NOMO-1 treated with DMSO at 0.1 percent for 48 hours (cell line): ENCODE measurements around the gene MVD.

ENCODE experiments used
- DNase-seq: peaks from one replicate; lab custom pipeline; 2025; ENCODE audit not compliant: unreplicated experiment; lab: John Stamatoyannopoulos, UW

MVD gene

DNA sequence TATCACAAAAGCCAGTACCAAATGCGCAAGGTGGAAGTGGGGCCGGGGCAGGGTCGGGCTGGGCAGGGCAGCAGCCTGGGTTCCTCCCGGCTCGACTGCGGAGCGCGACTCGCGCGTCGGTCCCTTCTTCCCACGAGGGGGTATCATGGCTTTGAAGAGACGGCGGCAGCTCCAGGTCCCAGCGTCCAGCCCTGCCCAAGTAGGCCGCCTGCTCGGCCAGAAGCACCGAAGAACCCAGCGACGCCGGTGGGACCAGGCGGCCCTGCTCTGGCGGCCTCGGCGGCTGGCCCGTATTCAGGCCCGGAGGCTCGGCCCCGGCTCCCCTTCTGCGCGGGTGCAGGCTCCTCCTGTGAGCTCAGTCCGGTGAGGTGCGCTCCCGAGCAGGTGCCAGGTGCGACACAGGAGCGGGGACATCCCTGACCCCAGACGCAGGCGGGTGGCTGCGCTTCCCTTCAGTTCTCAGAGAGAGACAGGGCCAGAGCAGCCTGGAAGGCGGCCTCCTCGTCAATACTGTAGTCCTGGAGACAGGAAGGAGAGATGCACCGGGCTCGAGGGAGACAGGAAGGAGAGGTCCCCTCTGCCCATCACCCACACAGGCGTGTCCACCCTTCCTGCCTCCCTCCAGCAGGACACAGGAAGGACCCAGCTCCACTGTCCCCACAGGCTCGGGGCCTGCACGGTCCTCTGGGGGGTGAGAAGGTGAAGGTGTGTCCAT lies 34.4 kb upstream of the MVD start:
- DNase-seq, result no peak

DNA sequence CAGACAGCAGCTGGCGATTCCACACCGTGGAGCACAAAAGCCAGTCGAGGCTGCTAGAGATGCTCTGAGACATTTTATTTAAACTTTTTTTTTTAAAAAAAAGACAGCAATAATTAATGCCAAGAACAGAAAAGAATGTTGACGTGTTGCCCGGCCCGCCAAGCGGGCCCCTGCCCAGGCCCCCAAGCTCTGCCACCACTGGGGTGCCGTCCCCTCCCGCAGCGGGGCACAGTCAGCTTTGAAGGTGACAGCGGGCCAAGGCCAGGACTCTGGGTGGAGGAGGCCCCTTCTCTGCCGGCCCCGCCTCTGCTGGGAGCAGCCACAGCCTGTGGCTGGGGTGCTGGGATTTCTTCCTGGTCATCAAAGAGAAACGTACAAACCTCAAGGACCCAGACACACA lies 33.5 kb upstream of the MVD start:
- no peak for DNase-seq

DNA sequence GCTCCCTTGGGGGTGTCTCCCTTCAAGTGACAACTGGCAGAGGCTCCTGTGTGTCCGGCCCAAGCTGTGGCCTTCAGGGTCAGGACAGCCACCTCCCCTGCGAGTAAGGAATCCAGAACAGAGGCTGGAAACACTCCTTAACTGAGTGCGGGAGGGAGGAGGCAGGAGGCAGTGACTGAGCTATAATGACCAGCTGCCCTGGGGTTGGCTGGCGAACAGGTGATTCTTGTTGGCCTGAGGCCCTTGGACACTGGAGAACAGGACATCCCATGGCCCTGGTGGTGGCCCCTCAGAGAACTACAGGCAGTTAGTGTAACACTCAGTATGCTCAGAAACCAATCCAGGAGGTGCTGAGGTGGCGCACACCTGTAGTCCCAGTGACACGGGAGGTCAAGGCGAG lies 32.9 kb upstream of the MVD start:
- no peak for DNase-seq

DNA sequence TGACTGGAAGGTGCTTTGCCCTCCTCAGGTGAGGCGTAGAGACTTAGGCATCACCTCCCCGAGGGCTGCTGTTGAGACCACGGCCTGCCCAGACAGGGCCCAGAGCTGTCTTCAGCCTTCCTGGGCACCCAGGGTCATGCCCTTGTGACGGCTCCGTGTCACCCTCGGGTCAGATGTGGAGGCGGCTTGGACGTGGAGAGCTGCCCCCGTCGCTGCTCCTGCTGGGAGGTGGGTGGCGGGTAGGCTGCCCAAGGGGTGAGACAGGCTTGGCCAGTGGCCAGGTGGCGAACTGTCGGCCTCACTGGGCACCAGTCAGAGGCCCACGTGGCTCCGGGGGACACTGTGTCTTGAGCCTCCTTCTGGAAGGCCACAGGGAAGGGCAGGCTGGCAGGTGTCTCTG lies 32.3 kb upstream of the MVD start:
- no peak for DNase-seq

DNA sequence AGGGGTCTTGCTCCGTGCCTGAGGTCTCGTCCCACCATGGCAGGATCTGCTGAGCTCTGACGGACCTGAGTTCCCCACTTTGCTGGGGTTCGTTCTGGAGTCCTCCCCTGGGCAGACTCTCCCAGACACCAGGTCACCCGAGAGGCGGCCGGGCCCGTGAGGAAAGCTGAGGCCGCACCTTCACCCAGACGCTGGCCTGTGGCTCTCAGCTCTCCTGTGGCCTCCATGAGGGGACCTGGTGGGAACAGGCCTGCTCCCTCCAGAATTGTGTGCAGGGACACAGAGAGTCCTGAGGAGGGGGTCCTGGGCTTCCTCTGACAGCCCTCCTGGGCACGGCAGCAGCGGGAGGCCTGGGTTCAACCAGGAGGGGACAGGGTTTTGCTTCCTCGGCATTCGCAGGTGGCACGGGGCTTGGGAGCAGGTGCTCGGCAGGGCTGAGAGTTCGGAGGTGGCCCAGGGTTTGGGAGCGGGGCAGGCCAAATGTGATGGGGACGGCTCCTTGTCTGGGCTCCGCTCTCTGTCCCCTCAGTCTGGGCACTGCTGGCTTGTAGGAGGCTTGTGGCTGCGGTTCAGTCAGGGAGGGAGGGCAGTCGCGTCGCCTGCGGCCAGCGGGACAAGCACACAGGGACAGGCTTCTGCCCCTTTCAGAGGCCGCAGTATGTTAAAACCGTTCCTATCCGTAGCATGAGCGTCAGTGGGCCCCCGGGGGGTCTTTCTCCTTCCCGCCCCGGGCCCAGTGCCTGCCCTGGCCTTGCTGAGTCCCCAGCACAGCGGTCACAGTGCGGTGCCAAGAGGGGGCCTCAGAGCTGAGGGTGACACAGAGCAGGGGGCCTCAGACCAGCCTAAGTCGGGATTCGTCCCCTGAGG lies 31.6 kb upstream of the MVD start:
- DNase-seq, result no peak

DNA sequence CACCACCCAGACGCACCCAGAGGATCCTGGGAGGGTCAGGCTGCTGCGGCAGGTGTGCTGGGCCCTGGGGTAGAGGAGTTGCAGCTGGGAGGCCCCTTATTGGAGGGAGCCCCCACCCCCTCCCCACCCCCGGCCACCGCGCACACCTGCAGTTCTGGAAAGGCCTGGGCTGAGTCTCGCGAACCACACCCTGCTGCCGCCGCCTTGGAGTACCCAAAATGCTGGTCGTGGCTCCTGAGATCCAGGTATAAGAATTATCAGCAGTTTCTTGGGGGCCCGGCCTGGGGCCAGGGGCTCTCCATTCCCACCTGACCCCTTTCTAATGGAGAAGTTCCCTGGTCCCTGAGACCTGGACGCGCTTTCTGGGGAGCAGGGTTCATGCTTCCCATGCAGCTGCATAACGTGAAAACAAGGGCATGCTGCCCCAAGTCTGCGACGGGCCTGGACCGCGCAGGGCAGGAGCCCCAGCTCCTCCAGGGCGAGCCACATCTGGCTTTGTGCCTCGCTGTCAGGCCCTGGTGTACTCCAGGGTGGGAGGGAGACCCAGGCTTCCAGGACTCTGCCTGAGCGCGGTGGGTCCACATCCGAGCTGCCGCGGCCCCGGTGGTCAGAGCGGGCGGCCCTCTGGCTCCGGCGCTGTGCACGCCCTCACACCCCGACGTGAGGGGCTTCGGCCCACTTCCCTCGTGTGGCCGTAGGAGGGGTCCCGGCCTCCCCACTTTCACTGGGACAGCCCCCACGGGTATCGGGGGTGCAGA lies 30.7 kb upstream of the MVD start:
- no peak for DNase-seq

DNA sequence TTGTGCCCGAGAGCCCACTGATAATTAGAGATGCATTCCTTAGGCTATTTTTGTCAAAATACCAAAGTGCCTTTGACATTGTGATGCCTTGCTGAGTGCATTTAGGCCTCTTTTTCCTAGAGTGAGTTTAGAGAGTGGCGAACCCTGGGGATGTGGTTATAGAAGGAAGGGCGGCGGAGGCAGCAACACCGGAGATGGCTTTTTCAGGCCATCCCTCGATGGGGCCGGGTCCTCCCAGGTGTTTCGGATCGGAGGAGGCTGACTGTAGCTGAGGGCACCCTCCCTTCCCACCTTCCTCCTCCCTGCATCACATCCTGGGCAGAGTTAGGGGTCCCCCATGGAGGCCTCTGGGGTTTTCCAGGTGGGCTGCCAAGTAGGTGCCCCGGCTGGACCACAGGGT lies 30.0 kb upstream of the MVD start:
- no peak for DNase-seq

DNA sequence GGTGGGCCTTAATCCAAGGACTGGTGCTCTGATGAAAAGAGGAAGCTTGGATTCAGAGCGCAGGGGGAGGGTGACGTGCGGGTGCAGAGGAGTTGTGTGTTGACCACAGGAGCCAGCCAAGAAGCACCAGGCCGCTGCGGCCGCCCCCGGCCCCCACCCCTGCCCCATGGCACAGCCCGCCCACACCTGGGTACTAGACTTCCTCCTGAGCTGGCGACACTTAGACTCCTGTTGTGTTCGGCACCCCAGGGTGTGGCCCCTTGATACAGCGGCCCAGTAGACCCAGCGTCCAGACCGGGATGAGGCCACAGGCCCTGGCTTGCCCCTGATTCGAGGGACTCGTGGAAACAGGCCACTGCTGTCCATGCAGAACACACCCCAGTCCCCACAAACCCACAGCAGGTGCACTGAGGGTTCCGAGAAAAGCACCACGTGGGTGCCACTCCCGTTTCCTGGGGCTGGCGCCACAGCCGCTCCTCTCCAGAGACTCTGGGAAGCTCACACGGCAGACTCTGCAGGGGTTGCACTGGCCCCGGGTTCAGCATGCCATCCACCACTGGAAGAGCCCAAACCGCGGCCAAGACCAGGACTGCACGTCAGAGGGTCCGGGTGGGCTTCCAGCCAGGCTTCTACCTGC lies 29.2 kb upstream of the MVD start:
- peak; percentile 80 for DNase-seq

DNA sequence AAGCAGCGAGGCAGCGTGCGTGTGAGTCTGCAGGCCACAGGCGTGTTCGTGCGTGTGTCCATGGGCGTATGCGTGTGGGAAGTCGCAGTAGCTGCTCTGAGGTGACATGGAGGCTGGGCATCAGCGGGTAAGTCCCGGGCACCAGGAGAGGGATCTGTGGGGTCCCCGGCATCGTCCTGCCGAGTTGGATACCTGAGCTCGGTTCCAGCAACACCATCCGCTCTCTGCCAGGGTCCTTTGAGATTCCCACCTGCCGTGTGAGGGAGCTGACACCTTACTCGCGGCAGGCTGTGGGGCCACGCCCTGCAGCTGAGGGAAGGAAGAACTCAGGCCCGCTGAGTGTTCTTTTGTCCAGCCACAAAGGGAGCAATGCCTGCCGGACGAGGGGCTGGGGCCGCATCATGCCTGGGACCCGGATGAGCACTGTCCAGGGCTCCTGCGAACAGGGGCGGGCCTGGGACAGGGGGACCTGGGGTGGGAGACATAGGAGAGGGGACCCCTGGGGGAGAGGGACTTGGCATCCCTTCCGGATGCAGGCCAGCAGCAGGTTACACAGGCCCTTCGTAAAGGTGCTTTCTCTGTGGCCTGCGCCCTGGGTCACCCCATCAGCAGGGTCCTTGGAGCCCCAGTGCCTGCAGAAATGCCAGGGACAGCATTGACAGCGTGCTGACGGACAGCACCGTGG lies 28.4 kb upstream of the MVD start:
- DNase-seq, result no peak

DNA sequence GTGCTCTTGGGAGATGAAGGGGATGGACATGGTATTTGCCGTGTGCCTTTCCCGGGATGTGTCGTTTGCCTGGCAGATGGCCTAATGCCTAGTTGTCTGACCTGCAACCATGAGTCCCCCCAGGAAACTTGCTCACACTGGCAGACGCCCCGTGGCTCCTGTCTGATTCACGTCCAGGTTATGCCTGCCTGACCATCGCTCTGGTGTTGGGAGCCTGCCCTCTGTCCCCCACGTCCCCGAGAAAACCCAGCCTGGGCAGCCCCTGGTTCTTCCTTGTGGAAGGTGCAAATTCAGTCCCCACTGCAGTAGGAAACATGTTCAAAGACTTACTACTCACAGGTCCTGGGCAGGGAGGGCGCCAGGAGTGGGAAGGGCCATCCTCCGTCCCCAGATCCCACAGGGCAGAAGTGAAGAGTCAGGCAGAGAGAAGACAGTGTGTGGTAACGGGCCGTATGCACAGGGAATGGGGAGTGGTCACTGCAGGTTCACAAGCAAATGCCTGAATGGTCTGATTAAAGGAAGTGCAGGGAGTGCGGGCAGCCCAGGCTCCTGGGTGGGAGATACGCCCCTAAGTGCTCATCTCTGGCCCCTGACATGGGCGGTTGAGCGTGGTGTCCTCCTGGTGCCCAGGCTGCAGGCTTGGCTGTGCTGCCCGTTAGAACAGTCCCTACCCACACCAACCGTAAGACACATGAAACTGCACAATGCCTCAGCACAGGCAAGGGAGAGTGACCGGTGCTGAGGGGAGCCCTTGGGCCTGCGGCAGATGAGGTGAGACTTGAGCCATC lies 27.6 kb upstream of the MVD start:
- no peak for DNase-seq

DNA sequence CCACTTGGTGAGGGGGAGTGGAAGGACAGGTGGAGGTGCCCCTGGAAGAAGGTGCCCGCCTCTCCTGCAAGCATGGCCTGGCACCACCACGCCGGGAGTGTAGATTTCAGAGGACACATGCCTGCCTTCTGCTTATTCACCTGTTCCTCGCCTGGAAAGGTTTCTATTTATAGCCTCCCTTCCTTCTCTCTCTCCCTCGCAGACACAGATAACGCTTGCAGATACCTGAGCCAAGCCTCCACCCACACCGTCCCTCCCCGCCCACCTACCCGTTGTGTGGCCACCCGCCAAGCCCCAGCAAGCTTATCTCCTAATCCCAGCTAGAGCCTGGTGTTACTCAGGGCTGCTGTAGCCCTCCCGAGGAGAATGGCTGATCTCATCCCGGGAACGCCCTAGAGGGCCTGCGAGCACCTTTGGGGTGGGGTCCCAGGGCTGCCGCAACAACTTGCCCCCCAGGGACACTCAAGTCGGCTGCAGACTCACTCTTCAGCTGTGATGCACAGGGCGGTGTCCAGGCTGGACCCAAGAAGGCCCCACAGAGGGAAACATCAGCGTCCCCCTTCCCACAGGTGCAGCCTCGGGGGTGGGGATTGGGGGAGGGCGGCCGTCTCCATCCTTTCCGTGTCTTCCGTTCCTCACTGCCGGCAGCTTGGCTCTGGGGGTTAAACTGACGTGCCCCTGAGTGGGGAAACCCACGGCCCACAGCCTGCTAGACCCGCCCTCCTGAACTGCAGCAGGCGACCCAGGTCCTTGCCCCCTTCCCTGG lies 25.3 kb upstream of the MVD start:
- DNase-seq, result no peak

DNA sequence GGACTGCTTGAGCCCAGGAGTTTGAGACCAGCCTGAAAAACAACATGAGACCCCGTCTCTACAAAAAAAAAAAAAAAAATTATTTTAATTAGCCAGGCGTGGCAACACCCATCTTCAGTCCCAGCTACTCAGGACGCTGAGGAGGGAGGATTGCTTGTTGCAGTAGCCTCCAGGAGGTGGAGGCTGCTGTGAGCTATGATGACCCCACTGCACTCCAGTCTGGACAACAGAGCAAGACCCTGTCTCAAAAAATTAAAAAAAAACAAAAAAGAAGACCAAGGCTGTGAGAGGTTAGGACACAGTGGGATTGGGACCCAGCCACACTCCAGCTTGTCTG lies 24.8 kb upstream of the MVD start:
- no peak for DNase-seq

DNA sequence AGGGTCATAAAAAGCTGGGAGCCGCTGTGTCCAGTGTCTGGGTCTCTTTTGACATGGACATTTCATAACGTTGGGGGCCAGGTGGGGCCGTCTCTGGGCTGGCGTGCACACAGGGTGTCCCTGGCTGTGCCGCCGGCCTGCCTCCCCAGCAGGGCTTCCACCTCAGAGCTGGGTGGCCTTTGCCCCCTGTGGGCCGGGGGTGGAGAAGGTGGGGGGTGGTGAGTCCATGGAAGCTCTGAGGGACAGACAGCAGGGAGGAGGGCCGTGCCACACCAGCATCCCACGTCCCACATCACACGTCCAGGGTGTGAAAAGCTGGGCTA lies 24.3 kb upstream of the MVD start:
- no peak for DNase-seq

DNA sequence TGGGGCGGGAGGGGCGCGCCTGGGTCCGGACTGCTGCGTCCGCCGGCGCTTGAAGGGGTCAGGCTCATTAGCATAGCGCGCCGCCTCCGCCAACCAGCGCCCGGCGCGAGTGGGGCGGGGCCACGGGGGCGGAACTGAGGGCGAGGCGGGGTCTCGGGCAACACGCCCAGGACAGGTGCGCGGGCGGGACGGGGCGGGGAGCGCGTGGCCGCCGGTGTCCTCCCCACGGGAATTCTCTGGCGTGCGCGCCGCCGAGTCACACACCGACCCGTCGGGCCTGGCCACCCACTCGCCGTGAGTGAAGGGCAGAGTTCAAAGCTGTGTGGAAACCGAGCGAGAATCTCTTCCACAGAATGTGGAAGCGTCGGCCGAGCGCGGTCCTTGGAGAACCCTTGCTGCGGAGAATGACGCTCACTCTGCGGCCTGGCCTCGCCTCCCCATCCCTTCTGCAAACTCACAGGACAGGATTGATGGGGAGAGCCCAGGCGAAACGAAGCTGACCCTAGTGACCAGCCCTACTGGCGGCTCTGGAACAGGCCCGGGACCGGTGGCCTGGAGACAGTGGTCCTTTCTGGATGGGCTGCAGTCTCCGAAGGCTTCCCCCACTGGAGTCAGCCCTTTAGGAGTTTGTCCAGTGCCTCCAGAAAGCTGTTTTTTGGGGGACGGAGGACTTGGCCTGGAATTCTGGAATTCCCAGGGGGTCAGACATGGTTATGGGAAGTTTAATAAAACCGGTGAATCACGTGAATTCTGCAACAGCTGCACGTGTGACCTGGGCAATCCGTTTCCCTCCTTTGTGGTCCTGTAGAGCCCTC lies 23.8 kb upstream of the MVD start, which contains the start of gene SNAI3:
Gene SNAI3, minus strand, starts transcription at position 69 of the 815 bp plus-strand sequence. CDS start 101 bp downstream, outside the sequence.
- DNase-seq, result peak; percentile 73

DNA sequence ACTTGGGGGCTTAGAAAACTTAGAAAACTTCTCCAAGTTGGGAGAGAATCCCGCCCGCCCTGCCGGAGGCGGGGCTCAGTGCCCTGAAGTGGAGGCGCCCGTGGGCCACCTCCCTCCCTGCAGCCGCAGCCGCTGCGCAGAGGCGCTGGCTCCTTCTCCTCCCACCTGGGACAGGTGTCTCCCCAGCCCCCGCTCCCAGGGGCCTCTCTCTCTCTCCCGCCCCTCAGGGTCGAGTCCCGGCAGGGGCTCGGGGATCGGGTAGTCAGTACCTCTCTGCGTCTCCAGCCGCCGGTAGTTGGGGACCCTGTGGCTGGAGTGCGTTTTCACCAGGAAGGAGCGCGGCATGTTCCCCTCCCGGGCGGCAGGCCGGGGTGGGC lies 23.2 kb upstream of the MVD start:
- DNase-seq, result no peak

DNA sequence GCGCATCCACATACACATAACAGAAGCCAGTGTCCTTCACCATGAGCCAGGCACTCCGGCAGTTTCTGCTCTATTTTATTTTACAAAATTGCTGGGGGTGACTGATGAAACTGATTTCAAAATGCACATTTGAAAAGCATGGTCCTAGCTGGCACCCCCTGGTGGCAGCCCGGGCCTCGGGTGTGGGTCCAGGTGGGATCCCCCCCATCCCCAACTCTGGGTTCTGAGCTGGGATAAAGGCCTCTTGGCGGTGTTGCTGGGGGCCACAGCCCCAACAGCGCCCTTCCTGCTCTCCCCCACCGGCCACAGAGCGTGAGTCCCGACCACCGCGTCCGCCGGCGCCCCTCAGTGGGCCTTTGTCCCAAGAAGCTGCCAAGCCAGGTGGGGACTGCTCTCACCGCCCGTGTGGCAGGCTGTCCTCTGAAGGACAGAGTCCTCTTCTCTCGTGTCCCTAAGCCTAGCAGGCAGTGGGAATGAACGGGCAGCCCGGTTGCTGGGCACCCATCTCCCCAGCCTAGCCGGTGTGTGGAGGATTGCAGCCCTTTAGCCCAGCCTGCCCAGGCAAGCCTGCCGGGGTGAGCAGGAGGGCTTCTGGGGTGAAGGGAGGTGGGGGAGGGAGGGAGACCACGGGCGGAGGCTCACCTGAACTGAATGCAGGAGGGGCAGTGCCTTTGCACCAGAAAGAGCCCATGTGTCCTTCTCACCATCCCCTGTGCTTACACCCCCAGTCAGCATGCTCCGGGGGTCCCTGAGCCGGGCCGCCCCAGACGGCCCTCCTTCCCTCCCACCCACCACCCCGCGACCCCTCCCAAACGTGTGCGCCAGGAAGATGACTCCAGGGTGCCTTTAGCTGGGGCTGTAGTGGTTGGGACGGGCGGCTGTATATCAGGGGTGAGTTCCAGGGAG lies 22.5 kb upstream of the MVD start:
- peak; percentile 79 for DNase-seq

DNA sequence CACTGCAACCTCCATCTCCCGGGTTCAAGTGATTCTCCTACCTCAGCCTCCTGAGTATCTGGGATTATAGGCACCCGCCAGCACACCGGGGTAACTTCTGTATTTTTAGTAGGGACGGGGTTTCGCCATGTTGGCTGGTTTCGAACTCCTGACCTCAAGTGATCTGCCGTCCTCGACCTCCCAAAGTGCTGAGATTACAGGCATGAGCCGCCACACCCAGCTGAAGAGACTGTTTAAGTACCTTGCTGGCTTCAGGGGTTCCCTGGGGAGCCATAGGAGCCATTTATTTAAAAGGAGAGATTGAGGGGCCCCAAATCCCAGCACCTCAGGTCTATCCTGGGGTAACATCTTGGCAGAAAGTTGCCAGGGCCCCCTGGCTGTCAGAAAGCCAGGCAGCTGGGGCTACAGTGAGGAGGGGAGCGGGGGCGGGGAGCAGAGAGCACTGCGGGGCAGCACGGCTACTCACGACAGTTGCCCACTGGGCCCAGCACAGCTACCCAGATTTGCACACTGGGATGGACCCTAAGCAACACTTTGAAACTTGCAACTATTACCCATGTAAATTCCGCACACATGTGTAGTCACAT lies 21.8 kb upstream of the MVD start:
- no peak for DNase-seq
